ENCODE data around the gene FAM124A. TPM values are rescaled to one million over a fixed set of nuclear protein-coding genes. Genes with fewer than 3 reads are reported as not detected.

FAM124A gene
- total RNA-seq, 2 donors from 2014 or later = 5.5 to 11.2 TPM

DNA sequence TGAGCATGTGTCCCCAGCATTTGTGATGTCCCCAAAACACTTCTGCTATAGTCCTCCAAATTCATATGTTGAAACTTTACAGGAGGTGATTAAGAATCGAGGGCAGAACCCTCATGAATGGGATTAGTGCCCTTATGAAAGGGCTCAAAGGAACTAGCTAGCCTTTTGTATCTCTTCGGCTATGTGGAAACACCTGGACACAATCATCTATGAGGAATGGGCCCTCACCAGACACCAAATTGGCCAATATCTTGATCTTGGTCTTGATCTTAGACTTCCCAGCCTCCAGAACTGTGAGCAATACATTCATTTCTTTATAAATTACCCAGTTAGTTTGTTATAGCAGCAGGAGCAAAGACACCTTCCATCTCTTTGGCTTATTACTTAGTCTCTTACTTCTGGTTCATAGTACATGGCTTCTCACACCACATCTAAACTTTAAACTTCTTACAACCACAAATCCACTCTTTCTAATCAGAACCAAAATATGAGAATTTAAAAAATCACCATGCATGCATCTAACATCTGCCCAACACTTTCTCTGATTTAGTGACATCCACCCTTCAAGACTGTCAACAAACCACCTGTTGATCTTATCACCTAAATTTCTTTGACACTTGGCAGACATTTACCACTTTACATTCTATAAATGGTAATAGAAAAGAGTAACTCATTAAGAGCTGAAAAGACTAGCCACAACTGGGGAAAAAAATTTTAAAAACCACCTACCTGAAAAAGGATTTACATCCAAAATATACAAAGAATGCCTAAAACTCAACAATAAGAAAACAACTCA lies 110.6 kb downstream of the FAM124A start:
- 91% methylated on average over 2 of the region's 2 CpGs for whole genome bisulfite sequencing
- Histone ChIP-seq H3K36me3 (no peaks in the 10 kb centered on the region), H3K27me3 (replicated peaks; ENCODE audit: insufficient read depth) (no peaks in the 10 kb centered on the region), H3K4me3 (no peak overlapping the region), H3K27ac (no peak overlapping the region), H3K4me1 (replicated peaks) (no peaks in the 10 kb centered on the region), H3K9me3 (no peaks in the 10 kb centered on the region)
- DNase-seq (ENCODE audit: low spot score) = no peak
- intact Hi-C loops (cut with DNase I) = no loop called here
- TF ChIP-seq, protein P1, sequence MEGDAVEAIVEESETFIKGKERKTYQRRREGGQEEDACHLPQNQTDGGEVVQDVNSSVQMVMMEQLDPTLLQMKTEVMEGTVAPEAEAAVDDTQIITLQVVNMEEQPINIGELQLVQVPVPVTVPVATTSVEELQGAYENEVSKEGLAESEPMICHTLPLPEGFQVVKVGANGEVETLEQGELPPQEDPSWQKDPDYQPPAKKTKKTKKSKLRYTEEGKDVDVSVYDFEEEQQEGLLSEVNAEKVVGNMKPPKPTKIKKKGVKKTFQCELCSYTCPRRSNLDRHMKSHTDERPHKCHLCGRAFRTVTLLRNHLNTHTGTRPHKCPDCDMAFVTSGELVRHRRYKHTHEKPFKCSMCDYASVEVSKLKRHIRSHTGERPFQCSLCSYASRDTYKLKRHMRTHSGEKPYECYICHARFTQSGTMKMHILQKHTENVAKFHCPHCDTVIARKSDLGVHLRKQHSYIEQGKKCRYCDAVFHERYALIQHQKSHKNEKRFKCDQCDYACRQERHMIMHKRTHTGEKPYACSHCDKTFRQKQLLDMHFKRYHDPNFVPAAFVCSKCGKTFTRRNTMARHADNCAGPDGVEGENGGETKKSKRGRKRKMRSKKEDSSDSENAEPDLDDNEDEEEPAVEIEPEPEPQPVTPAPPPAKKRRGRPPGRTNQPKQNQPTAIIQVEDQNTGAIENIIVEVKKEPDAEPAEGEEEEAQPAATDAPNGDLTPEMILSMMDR (IDR thresholded peaks at IDR 0.05) = no peak
- TF ChIP-seq POLR2AphosphoS5 (IDR thresholded peaks at IDR 0.05) (no peak), POLR2A (IDR thresholded peaks at IDR 0.05) (no peak)

DNA sequence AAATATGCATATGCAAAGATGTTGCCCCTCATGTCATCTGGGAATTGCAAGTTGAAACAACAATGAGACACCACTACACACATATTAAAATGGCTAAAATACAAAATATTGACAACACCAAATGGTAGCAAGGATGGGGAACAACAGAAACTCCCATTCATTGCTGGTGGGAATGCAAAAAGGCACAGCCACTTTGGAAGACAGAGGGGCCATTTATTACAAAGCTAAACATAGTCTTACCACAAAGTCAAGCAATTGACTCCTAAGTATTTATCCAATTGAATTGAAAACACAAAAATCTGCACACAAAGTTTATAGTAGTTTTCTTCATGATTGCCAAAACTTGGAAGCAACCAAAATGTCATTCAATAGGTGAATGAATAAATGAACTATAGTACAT lies 111.2 kb downstream of the FAM124A start:
- TF ChIP-seq, protein P1 (IDR thresholded peaks at IDR 0.05) = no peak
- no peak for TF ChIP-seq POLR2AphosphoS5 (IDR thresholded peaks at IDR 0.05)
- no peak for TF ChIP-seq POLR2A (IDR thresholded peaks at IDR 0.05)
- Histone ChIP-seq H3K27me3 (replicated peaks; ENCODE audit: insufficient read depth) (no peaks in the 10 kb centered on the region), H3K36me3 (no peaks in the 10 kb centered on the region), H3K9me3 (no peaks in the 10 kb centered on the region), H3K4me1 (replicated peaks) (no peaks in the 10 kb centered on the region), H3K27ac (no peak overlapping the region), H3K4me3 (no peak overlapping the region)
- no peak for DNase-seq (ENCODE audit: low spot score)
- intact Hi-C loops (cut with DNase I) = no loop called here

DNA sequence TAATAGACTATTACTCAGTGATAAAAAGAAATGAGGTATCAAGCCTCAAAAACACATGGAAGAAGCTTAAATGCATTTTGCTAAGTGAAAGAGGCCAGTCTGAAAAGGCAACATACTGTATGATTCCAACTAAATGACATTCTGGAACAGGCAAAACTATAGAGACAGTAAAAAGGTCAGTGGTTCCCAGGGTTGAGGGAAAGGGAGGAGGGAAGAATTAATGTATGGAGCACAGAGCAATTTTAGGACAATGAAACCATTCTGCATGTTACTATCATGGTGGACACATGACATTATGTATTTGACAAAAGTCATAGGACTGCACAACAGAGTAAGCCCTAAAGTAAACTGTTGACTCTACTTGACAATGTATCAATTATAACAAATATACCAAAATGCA lies 111.6 kb downstream of the FAM124A start:
- intact Hi-C loops (cut with DNase I) = no loop called here
- no peaks in the 10 kb centered on the region for H3K36me3 ChIP-seq
- DNase-seq (ENCODE audit: low spot score) = no peak
- no peaks in the 10 kb centered on the region for H3K4me1 ChIP-seq (replicated peaks)
- no peaks in the 10 kb centered on the region for H3K9me3 ChIP-seq
- no peaks in the 10 kb centered on the region for H3K27me3 ChIP-seq (replicated peaks; ENCODE audit: insufficient read depth)
- TF ChIP-seq, protein P1 (IDR thresholded peaks at IDR 0.05) = no peak
- TF ChIP-seq POLR2AphosphoS5 (IDR thresholded peaks at IDR 0.05) (no peak), POLR2A (IDR thresholded peaks at IDR 0.05) (no peak)
- H3K4me3 ChIP-seq = no peak overlapping the region
- no peak overlapping the region for H3K27ac ChIP-seq

Small RNA genes within 50 kb of the gene (small RNA-seq; reads per million reads assigned to genes)
- gene PRELID3BP2 = 0 reads per million in 2 donors

Other genes with a start within 250 kb of the FAM124A start
- gene C13orf42, start 111.1 kb upstream of the FAM124A start, total RNA-seq = under 1 TPM in 1 of 2 donors, not detected in 1; 0.57 TPM
- gene SERPINE3, start 117.3 kb downstream of the FAM124A start, total RNA-seq = not detected
- 10 to 100 TPM; 37.4 to 59.0 TPM for gene INTS6, start 230.6 kb downstream of the FAM124A start, total RNA-seq